ENCODE data around the gene EFR3B. TPM values are rescaled to one million over a fixed set of nuclear protein-coding genes. Genes with fewer than 3 reads are reported as not detected.
"Not testable (repeated sequence)": the region's sequence is repeated elsewhere in the genome, so short reads cannot be mapped to it uniquely, and the experiment has no call there.

Gene EFR3B
- total and polyA plus RNA-seq, 10 of the 15 experiments (the other 5 are each of a cell fraction or from before 2014, with no cell fraction given) = 0.12 to 3.9 (median 1.8) TPM

DNA sequence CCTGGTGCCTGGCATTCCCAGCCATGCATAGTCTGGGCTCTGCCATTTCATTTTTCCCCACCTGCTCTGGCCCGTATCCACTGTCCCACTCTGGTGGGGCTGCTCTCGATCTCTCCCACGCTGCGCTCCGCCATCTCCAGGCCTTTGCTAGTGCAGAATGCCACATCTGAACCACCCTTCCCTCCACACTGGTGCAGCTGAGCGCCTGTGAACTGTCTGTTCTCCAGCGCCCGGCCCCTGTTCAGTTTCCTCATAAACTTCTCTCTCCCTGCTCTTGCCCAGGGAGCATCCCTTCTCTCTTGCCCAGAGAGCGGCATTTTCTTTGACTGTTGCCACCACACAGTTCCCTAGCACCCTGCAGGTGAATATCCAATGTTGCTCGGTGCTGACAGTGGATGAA is 105.0 kb downstream of the EFR3B start (continued):
- no peak for TF ChIP-seq TBL1XR1 (IDR thresholded peaks at IDR 0.05; ENCODE audit: low read depth, low read length)
- no peak for TF ChIP-seq TARDBP (IDR thresholded peaks at IDR 0.05; ENCODE audit: borderline replicate concordance)
- TF ChIP-seq TCF3 (IDR thresholded peaks at IDR 0.05; ENCODE audit: borderline replicate concordance, insufficient read depth, low read depth, low read length) = no peak
- TF ChIP-seq KDM1A (IDR thresholded peaks at IDR 0.05; ENCODE audit: borderline replicate concordance) = no peak
- TF ChIP-seq CBX3 (IDR thresholded peaks at IDR 0.05; ENCODE audit: borderline replicate concordance, low read depth) = no peak
- no peak for TF ChIP-seq KAT2A (conservative IDR thresholded peaks at IDR 0.05; ENCODE audit: control insufficient read depth, low read depth, low read length)

DNA sequence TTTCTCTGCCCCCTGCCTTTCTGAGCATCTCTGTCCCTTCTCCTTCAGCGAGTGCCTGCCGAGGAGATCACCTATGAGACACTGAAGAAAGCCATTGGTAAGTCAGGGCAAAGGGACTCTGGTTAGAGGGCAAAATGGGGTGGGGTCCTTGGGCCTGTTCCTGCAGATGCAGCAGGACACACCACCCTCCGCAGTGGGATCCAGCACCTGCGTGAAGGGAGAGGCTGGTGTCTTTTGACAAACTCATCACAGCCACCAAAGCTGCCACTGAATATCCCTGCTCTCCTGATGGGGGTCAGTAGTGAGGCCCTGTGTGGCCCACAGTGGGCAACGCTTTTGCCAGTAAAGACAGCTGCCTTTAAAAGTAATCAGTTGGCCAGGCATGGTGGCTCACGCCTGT is 107.8 kb downstream of the EFR3B start:
- no peak for TF ChIP-seq ASH2L (IDR thresholded peaks at IDR 0.05; ENCODE audit: borderline replicate concordance, low read depth)
- no peak for TF ChIP-seq ZNF207 (IDR thresholded peaks at IDR 0.05; ENCODE audit: borderline replicate concordance)
- TF ChIP-seq GATAD2B (conservative IDR thresholded peaks at IDR 0.05; ENCODE audit: low read depth) = no peak
- no peak for TF ChIP-seq RFX5 (IDR thresholded peaks at IDR 0.05; ENCODE audit: low read depth, low read length)
- no peak for TF ChIP-seq ATF7 (IDR thresholded peaks at IDR 0.05; ENCODE audit: low read depth)
- TF ChIP-seq NR2C2 (IDR thresholded peaks at IDR 0.05; ENCODE audit: borderline replicate concordance, control insufficient read depth, insufficient read length, low read depth) = no peak
- TF ChIP-seq BMI1 (IDR thresholded peaks at IDR 0.05; ENCODE audit: borderline replicate concordance) = no peak
- TF ChIP-seq, protein P1, sequence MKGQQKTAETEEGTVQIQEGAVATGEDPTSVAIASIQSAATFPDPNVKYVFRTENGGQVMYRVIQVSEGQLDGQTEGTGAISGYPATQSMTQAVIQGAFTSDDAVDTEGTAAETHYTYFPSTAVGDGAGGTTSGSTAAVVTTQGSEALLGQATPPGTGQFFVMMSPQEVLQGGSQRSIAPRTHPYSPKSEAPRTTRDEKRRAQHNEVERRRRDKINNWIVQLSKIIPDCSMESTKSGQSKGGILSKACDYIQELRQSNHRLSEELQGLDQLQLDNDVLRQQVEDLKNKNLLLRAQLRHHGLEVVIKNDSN (IDR thresholded peaks at IDR 0.05; ENCODE audit: borderline replicate concordance, extremely low read length, insufficient read depth, low read depth, low read length) = no peak
- Histone ChIP-seq H3K36me3 (ENCODE audit: control insufficient read depth in 2 of 2, insufficient read depth in 2 of 2, low read length in 1 of 2) (no peaks in the 10 kb centered on the region), H3K79me2 (ENCODE audit: control insufficient read depth, insufficient read depth, low read length) (no peaks in the 10 kb centered on the region), H3K9ac (ENCODE audit: control insufficient read depth, insufficient read depth, low read length) (no peak overlapping the region), H3K4me2 (ENCODE audit: control insufficient read depth, insufficient read depth) (no peak overlapping the region), H4K20me1 (ENCODE audit: control insufficient read depth, insufficient read depth) (no peaks in the 10 kb centered on the region), H3K4me3 (no peak overlapping the region), H3K4me1 (ENCODE audit: control insufficient read depth, insufficient read depth, low read length) (no peaks in the 10 kb centered on the region), H3K9me3 (replicated peaks; ENCODE audit: control insufficient read depth, insufficient read depth, low read length) (no peaks in the 10 kb centered on the region), H2AFZ (ENCODE audit: control insufficient read depth, low read depth, low read length) (no peak overlapping the region), H3K27ac (ENCODE audit: control insufficient read depth, insufficient read depth) (no peak overlapping the region), H3K27me3 (replicated peaks in 1 of 2; ENCODE audit: control insufficient read depth in 2 of 2, insufficient read depth in 2 of 2, low read length in 1 of 2) (no peaks in the 10 kb centered on the region; a peak in 2 of 4 replicates)
- no TSS peak for BruUV-seq (replicated peaks)
- ATAC-seq (no peak), FAIRE-seq (no peak), DNase-seq (ENCODE audit: low read depth, low spot score) (no peak)
- 89% methylated on average over 6 of the region's 6 CpGs for WGBS (ENCODE audit: insufficient coverage, insufficient replicate concordance, low lambda C conversion rate, missing lambda C conversion rate)
- intact Hi-C loops (cut with micrococcal nuclease; ENCODE audit: unreplicated experiment) (no loop called here), in situ Hi-C loops (cut with MboI) (no loop called here)
- RAD21 ChIA-PET (ENCODE audit: unreplicated experiment) = no interaction called here
- SMC1A ChIA-PET (ENCODE audit: uncharacterized antibody, unreplicated experiment) = no interaction called here
- CTCF ChIA-PET = interaction anchor here (1.0 kb wide), 1 partner anchor 16 kb away, joined by 3 read pairs; no protein-coding TSS in a partner anchor
- POLR2A ChIA-PET = no interaction called here

DNA sequence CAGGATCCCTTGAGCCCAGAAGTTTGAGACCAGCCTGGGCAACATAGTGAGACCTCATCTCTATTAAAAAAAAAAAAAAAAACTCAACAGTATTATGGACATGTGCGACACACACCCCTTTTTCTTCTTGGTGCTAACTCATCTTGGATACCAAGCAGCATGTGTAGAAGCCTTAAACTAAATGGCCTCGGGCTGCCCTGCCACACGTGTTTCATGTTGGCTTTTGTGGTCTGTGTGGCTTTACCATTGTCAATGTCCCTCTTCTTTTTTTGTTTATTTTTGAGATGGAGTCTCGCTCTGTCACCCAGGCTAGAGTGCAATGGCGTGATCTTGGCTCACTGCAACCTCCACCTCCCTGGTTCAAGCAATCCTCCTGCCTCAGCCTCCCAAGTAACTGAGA is 109.1 kb downstream of the EFR3B start:
- DNase-seq (ENCODE audit: low read depth, low spot score); in situ Hi-C loops (cut with MboI); POLR2A ChIA-PET; FAIRE-seq; H3K9ac ChIP-seq (ENCODE audit: control insufficient read depth, insufficient read depth, low read length); H3K27me3 ChIP-seq (replicated peaks in 1 of 2; ENCODE audit: control insufficient read depth in 2 of 2, insufficient read depth in 2 of 2, low read length in 1 of 2); H2AFZ ChIP-seq (ENCODE audit: control insufficient read depth, low read depth, low read length); H3K27ac ChIP-seq (ENCODE audit: control insufficient read depth, insufficient read depth); H3K79me2 ChIP-seq (ENCODE audit: control insufficient read depth, insufficient read depth, low read length); H3K4me3 ChIP-seq; H3K36me3 ChIP-seq (ENCODE audit: control insufficient read depth in 2 of 2, insufficient read depth in 2 of 2, low read length in 1 of 2); H3K4me1 ChIP-seq (ENCODE audit: control insufficient read depth, insufficient read depth, low read length); H4K20me1 ChIP-seq (ENCODE audit: control insufficient read depth, insufficient read depth); BruUV-seq (replicated peaks); RAD21 ChIA-PET (ENCODE audit: unreplicated experiment); ATAC-seq; H3K4me2 ChIP-seq (ENCODE audit: control insufficient read depth, insufficient read depth); SMC1A ChIA-PET (ENCODE audit: uncharacterized antibody, unreplicated experiment); intact Hi-C loops (cut with micrococcal nuclease; ENCODE audit: unreplicated experiment); H3K9me3 ChIP-seq (replicated peaks; ENCODE audit: control insufficient read depth, insufficient read depth, low read length): not testable (repeated sequence)
- CTCF ChIA-PET = interaction anchor here (4.5 kb wide), 1 partner anchor 15 kb away, joined by 13 read pairs; no protein-coding TSS in a partner anchor
- WGBS (ENCODE audit: insufficient coverage, insufficient replicate concordance, low lambda C conversion rate, missing lambda C conversion rate) = 45% methylated on average over 5 of the region's 5 CpGs
